GM19023 (cell line): Measurements from ENCODE around the gene STEAP3.

ENCODE experiments used
- ATAC-seq: cut with Tn5 transposase; IDR thresholded peaks from one replicate; pipeline ENCODE4 v1.9.1; 2021; ENCODE audit warnings: mild to moderate bottlenecking, moderate library complexity; ENCODE audit not compliant: unreplicated experiment

Gene STEAP3

GRCh38 chr2:119245841-119246230, 22.2 kb downstream of the STEAP3 start:
- ATAC-seq = no peak

- ATAC-seq = no peak
These were observed 23.5 kb downstream of the STEAP3 start for GRCh38 chr2:119246884-119247843.

- ATAC-seq = no peak
These were observed 24.2 kb downstream of the STEAP3 start for GRCh38 chr2:119247844-119248271.

DNA sequence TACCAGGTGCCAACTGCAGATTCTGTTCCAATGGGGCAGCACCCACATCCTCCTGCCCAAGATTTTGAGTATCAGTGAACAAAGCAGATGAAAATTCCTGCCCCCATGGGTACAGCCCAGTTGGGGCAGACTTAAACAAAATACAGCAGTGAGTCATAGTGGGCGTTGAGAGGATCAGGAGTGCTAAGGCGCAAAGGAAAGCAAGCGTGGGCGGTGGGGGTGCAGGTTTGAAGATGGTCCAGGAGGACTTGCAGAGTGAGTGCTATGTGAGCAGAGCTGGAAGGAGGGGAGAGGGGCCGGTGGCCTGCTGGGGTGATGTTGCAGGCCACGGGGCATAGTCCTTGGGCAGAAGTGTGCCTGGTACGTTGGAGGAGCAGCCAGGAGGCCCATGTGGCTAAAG, 24.7 kb downstream of the STEAP3 start:
- ATAC-seq = no peak

GRCh38 chr2:119248751-119249150, 25.1 kb downstream of the STEAP3 start:
- no peak for ATAC-seq

DNA sequence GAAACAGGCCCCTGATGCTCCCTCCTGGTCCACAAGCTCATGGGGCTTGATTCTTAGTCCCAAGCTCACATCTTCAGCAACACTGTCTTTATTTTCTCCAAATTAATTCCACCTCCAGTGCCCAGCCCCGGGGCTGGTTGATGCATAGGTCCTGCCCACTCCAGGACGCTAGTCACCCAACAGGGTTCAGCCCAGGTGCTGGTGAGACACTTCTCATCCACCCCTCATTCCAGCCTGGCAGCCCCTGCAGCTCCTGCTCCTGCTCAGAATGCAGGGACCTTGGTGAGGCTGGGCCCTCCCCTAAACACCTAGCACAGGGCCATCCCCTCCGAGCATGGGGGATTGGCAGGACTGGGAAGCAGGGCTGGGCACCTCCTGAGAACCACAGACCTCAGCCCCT, 25.7 kb downstream of the STEAP3 start:
- ATAC-seq = no peak

DNA sequence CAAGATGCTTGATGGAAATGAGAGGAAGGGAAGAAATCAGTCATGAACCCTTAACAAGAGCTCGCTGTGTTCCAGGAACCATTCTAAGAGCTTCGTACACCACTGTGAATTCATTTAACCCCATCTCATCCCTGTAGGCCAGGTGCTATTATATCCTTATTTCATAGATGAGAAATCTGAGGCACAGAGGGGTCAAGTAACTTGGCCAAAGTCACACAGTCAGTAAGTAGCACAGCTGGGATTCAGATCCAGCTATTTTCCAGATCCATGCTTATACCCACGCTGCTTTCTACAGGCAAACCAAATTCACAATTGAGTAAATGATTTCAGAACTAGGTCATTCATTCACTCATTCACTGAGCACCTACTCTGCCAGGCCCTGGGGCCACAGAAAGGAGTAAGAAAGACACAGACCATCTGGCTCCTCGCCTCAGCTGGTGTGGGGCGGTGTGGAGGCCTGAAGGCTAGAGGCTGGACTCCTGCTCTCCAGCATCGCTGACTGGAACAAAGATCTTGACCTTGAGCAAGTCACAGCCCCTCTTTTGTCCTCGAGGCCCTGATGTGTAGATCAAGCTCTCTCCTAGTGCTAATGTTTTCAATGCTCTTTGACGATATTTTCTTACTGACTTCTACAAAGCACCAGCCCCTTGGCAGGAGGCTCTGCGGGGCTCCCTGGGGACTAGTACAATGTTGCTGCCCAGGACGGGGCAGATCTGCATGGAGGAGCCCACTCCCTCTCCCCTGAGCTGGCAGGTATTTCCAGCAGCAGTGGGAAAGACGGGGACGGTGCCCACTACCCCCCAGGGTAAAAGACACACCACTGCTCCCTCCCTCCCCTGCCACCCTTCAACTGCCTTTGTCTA, 26.5 kb downstream of the STEAP3 start:
- no peak for ATAC-seq

- no peak for ATAC-seq
These were observed 27.2 kb downstream of the STEAP3 start for GRCh38 chr2:119250718-119251290.

GRCh38 chr2:119251652-119252051, 28.0 kb downstream of the STEAP3 start:
- no peak for ATAC-seq

GRCh38 chr2:119252186-119253113, 28.8 kb downstream of the STEAP3 start:
- no peak for ATAC-seq

DNA sequence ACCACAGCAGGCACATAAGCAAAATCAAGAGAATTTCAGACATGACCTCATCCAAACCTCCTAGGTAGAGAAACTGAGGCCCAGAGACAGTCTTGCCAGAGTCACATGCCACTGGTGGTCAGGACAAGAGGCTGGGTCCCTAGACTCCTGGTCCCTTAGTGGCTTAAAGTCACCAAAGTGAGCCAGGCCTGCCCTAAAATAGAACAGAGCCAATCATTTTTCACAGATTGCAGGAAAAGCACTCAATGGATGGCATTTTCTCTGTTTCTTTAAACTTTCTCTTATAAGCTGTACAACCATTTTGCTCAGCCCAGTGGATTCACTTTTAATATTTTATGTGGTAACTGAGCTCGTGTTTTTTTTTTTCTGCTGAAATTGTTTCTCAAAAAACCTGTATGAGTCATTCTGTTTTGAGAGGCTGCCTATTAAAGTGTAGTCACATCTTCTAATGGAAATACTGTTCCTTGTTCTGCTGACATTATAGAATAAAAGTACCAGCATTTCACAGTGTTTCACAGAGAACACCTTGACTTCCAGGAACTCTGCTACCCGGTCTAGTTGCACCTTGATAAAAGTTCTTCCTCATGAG, 29.6 kb downstream of the STEAP3 start:
- no peak for ATAC-seq

GRCh38 chr2:119253760-119254600, 30.3 kb downstream of the STEAP3 start:
- ATAC-seq = no peak

- no peak for ATAC-seq
These were observed 31.0 kb downstream of the STEAP3 start for GRCh38 chr2:119254601-119255080.

GRCh38 chr2:119255760-119256581, 32.3 kb downstream of the STEAP3 start:
- ATAC-seq = no peak

DNA sequence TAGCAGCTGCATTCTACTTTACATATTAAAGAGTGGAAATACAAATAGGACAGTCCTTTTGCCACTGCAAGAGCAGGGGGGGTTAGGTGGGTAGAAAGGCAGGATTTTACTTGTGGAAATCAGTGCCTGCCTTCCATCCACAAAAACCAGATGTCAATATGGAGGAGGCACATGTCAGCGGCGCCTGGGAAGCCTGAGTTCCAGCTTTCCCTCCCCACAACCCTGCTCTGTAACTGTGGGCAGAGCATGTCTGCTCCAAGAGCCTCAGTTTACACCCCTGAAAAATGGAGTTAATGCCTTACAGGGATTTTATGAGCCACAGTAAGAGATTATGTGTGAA, 32.9 kb downstream of the STEAP3 start:
- no peak for ATAC-seq

DNA sequence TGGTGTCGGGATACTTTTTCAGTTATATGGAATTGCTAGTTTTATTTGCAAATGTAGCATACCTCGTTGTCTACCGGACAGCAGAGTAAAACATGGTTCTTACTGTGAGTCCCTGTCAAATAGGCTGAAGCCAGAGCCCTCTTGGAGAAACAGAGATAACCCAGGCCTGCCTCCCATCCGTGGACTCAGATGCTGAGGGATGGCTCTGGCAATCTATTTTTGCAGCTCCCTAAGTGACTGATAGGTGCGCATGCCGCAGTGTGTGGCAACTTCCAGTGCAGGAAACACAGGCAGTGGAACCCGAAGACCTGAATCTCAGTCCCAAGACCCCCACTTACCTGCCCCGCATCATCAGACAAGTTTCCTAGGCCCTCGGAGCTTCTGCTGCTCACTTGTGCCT, 33.6 kb downstream of the STEAP3 start:
- no peak for ATAC-seq

DNA sequence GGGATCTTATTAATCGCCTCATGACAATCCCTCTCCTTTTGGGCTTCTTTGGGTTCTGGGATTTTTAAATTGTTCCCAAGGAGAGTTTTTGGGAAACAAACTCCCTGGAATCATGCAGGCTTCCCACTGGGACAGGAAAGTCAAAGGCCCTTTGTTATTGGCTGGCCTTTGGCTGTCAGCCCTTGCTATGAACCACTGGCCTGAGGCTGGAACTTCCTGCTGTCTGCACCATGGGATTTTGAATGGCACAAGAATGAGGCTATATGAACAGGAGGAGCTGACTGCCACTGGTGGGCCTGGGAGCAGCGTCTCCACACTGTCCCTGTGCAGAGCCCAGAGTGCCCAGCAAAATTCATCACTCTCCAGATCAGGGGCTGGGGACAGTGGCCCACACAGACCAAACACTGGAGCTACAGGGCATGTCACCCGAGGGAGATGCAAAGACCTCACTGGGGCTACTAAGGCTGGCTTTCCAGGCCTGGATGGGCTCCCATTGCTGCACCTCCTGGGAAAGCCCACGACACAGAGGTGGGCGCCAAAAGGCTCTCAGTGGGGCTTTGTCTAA, 35.7 kb downstream of the STEAP3 start:
- ATAC-seq = no peak
